ENCODE data around the gene CCDC201.

DNA sequence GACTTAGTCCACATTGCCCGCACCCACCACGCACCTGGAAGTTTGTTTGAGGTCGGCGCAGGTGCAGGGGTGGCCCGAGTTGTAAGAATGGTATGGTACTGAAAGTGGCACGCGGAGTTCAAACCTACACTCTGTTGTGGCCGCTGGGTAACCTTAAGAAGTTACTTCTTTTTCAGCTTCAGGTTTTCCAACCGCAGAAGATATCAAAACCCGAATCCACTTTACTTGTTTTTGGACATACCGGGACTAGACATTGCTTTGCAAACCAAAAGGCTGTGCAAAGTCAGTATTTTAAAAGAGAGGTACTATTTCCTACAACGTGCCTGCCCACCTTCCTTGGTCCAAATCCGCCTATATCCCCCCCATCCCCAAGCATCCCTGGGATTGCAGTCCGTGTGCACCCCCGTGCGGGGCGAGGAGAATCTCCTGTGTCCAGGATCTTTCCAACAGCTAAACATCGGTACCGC lies 47.1 kb upstream of the CCDC201 start:
- TF ChIP-seq, protein P1, sequence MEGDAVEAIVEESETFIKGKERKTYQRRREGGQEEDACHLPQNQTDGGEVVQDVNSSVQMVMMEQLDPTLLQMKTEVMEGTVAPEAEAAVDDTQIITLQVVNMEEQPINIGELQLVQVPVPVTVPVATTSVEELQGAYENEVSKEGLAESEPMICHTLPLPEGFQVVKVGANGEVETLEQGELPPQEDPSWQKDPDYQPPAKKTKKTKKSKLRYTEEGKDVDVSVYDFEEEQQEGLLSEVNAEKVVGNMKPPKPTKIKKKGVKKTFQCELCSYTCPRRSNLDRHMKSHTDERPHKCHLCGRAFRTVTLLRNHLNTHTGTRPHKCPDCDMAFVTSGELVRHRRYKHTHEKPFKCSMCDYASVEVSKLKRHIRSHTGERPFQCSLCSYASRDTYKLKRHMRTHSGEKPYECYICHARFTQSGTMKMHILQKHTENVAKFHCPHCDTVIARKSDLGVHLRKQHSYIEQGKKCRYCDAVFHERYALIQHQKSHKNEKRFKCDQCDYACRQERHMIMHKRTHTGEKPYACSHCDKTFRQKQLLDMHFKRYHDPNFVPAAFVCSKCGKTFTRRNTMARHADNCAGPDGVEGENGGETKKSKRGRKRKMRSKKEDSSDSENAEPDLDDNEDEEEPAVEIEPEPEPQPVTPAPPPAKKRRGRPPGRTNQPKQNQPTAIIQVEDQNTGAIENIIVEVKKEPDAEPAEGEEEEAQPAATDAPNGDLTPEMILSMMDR (conservative IDR thresholded peaks at IDR 0.05 in 1 of 2, IDR thresholded peaks at IDR 0.05 in 1 of 2; ENCODE audit: extremely low read depth in 1 of 2, insufficient read depth in 1 of 2, low read depth in 1 of 2, low read length in 2 of 2) = no peak
- peak; percentile 79 for TF ChIP-seq EZH2 (IDR thresholded peaks at IDR 0.05; ENCODE audit: borderline replicate concordance, low read length)
